GM19438 (cell line): ENCODE measurements around the gene BLOC1S4.
"Not testable (repeated sequence)": the region's sequence is repeated elsewhere in the genome, so short reads cannot be mapped to it uniquely, and the experiment has no call there.

Source experiments
- ATAC-seq: cut with Tn5 transposase; IDR thresholded peaks from one replicate; pipeline ENCODE4 v1.9.1; 2021; ENCODE audit warnings: low read depth; ENCODE audit not compliant: unreplicated experiment

The BLOC1S4 gene

DNA sequence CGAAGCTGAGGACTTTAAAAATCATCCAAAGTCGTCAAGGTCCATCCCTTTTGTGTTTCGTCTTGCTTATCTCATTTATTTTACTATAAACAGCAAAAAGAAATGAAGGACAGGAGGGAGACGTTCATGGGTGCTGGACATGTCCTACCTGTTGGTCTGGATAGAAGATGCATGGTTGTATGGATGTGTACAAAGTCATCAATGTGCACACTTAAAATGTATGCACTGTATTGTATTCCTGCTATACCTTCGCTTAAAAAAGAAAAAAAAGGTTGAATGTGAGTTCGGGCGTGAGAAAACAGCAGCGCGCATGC is 313 bp upstream of the BLOC1S4 start:
- no peak for ATAC-seq

DNA sequence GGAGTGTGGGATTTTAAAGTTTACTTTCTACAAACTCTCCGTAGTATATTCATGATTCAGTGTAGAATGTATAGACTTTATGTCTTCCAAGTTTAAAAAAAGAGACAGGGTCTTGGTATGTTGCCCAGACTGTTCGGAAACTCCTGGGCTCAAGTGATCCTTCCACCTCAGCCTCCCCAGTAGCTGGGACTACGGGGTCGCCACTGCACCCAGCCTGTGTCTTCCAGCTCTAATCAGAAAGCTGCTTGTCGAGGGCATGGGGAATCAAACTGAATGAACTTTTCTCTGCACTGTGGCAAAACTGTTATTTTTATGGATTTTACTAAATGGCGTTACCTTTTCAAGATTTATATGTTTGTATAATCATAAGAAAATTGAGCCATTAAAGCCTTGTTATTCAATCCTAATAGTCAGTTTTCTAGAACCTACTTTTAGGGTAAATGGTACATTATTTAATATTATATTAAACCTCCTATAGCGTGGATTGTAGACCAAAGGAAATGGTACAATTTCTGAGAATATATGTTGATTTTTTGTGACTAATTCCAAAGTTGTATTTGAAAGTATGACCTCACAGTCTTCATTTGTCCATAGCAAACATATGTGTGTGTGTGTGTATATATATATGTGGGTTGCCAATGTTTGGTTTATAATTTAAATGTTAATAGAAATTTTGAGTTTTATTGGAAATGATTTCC is 1.1 kb downstream of the BLOC1S4 start:
- ATAC-seq = no peak

DNA sequence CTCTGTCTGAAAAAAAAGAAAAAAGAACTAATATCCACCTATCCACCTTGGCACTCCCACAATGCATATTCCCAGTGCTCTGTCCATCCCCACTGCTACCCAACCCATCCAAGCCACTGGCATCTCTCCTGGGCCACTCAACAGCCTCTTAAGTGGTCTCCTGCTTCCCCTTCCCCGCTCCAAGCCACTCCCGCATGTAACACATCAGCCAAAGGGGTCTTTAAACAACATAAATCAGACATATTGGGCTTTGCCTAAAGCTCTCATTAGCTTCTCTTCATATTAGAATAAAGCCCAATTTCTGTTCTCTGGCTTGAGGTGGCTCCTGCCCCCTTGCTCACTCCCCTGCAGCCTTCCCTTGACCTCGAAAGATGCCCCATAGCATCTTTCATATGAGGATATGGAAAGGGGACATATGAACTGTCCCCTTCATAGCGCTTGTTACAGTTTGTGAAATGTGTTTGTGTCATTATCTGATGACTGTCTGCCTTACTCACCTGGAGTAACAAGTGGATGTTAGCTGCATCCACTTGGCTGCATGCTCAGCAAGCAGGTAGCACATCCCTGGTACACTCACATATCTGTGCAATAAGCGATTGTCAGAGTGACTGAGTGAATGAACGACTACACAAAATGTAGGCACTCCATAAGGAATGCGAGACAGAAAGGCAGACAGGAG is 3.1 kb downstream of the BLOC1S4 start:
- no peak for ATAC-seq

DNA sequence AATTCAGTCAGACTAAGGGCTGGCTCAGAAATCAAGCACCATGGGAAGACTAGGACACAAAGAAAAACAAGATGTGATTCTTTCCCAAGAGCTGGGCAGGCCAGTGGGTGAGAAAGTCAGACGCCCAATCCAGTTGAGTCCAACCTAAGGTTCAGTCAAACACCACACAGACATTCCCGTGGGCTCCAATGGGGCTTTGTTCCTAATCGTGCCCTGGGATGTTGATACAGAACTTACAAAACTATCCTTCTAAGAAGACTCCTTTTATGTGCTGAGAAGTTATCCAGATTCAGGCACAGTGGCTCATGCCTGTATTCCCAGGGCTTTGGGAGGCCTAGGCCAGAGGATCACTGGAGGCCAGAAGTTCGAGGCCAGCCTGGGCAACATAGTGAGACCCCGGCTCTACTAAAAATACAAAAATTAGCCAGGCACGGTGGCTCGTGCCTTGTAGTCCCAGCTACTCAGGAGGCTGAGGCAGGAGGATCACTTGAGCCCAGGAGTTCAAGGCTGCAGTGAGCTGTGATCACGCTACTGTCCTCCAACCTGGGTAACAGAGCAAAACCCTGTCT is 3.7 kb downstream of the BLOC1S4 start:
- no peak for ATAC-seq

DNA sequence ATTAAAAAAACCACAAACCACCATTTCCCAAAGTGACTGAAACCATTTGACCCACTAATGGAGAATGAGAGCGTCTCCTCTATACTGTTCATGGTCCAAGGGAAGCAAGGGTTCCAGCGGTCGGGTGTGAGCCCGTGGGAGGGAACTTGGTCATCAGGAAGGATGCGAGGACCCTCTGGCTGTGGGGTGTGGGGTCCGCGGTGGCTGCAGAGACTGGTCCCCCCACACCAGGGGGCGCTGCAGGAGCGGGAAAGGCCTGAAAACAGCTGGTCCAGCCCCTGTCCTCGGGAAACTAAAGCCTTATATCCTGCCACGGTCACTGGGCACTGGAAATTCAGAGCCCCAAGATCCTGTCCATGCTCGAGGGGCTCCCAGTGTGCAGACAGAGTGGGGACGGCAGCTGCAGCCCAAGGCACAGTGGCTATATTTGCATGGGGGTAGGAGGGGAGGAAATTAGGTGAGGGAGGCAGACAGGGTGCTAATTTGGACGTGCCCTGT is 4.3 kb downstream of the BLOC1S4 start:
- no peak for ATAC-seq

DNA sequence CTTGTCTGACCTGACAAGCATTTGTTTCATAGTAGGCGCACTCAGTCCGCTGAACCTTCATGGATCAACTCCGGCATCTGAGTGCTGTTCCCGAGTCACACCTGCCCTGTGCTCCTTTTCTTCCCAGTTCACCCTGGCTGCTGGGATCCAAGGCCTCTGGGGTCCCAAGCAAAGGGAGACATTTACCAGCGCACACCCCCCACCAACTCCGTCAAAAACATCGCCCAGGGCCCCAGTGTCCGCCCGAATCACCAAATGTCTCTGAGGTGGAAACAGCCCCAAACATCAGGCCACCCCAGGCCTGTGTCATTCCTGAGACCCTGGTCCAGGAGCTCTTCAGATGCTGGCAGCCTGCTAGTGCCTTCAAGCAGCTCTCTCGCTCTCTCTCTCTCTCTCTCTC is 5.1 kb downstream of the BLOC1S4 start:
- no peak for ATAC-seq

DNA sequence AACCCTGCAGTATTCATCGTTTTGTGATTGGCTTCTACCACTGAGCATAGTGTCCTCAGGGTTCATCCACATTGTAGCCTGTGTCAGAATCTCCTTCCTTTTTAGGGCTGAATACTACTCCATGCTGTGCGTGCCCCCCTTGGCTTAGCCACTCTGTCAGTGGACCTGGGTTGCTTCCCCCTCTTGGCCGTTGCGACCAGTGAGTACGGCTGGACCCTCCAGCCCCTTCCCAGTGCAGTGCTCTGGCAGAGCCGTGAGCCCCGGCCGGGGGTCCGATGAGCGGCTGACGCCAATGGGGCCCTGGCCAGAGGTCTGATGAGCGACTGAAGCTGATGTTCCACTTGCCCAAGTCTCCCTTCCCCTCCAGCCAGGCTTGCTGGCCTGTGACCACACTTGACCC is 6.9 kb downstream of the BLOC1S4 start:
- no peak for ATAC-seq

DNA sequence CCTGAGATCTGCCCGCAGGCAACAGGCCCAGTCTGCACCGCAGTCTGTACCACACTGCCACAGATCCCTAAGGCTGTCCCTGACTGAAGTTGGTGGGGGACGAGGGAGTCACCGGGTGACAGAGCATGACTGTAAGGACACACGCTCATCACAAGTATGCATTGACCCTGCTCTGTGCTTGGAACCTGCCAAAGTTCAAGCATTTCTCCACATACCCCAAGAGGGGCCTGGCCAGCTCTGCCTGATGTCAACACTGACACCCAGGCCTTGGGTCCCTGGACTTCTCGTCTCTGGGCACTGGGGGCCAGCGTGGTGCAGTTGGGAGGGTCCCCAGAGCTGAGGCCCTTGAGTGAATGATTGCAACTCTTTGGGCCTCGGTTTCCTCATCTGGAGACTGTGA is 7.9 kb downstream of the BLOC1S4 start:
- ATAC-seq = no peak

DNA sequence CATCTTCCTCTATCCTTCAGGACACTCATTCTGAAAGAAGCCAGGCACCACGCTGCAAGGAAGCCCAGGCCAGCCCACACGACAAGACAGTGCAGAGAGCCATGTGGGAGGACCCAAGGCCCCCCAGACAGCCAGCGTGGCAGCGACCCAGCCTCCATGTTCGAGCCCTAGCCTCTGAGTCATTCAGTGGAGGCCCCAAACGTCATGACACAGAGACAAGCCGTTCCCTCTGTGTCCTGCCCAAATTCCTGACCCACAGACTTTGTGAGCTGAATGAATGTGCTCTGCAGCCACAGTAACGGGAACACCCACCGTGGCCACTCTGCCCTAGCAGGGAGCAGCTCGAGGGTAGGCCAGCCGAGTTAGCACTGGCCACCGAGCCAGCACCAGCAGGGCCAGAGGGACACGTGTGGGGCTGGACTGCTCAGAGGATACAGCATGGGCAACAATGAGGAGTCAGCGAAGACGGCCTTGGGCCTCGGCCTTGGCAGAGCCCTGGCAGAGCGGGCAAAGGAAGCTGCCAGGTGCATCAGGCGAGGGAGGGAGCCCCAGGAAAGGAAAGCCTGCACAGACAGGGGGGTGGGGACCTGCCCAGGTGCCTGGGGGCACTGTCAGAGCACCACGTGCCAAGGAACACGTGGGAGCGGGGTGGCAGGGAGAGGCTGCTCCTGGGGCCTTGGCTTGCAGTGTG is 8.6 kb downstream of the BLOC1S4 start:
- ATAC-seq = no peak

DNA sequence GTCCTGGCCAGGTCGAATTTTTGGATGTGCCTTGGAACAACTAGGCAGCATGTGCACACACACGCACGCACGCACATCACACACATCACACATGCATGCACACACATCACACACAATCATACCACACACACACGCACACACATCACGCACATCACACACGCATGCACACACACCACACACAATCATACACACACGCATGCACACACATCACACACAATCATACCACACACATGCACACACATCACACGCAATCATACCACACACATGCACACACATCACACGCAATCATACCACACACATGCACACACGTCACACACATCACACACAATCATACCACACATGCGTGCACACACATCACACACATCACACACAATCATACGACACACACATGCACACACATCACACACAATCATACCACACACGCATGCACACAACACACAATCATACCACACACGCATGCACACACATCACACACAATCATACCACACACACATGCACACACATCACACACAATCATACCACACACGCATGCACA is 9.5 kb downstream of the BLOC1S4 start:
- not testable (repeated sequence) for ATAC-seq

DNA sequence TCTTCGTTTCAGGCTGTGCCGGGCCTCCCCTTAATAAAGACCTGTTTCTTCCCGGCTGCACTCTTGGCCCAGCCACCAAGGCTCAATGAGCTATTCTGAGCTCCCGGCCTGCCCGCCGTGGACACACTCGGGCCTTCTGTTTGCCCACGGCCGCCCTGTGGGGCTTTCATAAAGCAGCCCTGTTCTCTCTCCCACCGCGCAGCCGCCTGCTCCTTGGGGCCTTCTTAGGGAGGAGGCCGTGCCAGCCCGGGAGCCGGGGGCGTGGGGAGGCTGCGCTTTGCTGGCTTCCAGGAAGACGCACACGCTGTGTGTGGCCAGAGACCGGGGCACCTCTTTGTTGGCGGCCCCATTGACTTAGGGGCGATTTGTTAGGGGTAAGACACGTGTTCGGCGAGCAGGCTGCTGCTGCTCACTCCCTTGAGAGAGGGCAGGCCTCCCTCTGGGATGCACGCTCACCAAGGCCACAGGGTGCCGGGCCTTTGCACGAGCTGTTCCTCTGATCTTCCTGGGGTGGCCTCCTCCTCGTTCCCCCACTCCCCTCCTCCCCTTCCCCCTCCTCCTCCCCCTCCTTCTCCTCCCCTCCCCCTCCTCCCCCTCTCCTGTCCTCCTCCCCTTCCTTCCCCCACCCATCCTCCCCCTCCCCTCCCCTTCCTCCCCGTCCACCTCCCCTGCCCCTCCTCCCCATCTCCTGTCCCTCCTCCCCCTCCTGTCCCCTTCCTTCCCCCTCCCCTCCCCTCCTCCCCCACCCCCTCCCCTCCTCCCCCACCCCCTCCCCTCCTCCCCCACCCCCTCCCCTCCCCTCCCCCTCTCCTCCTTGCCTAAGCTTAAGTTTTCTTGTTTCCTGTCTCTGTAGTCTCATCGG is 11.3 kb downstream of the BLOC1S4 start:
- no peak for ATAC-seq

DNA sequence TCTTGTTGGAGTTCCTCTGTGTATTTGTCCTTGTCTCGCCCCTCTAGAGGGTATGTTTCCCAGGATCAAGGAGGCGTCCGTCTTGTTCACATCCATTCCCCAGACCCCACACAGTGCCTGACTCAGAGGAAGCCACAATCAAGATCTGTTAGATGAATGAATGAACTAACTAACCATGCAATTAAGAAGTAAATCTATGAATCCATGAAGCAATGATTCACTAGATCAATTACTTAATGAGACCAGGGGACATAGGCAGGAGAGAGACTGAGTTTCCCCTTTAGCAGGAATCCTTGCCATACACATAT is 11.9 kb downstream of the BLOC1S4 start:
- ATAC-seq = no peak

DNA sequence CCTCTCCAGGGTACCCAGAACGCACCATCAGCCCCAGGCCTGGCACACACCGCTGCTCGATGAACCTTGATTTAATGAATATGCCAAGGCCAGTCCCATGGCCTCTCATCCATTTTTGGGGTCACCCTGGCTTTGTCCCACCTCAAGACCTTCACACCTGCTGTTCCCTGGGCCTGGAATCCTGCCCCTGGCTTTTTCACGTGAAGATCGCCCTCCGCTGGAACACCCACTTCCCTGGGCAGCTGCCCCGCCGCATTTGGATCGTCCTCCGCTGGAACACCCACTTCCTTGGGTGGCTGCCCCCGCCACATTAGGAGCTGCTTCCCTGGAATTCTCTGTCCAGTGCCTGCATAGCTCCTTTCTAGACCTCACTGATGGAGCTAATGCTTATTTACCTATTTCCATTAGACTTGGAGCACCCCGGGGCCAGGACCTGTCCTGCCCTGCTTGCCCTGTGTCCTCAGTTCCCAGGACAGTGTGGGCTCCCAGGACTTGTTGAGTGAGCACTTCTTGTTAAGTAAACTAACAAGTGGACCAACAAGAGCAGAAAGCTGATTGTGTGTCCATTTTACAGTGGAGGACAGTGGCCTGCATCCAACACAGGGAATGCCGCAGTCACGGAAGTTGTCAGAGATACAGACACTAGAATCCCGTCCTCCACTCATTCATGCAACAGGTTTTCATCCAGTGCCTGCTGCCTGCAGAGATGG is 12.5 kb downstream of the BLOC1S4 start:
- no peak for ATAC-seq

DNA sequence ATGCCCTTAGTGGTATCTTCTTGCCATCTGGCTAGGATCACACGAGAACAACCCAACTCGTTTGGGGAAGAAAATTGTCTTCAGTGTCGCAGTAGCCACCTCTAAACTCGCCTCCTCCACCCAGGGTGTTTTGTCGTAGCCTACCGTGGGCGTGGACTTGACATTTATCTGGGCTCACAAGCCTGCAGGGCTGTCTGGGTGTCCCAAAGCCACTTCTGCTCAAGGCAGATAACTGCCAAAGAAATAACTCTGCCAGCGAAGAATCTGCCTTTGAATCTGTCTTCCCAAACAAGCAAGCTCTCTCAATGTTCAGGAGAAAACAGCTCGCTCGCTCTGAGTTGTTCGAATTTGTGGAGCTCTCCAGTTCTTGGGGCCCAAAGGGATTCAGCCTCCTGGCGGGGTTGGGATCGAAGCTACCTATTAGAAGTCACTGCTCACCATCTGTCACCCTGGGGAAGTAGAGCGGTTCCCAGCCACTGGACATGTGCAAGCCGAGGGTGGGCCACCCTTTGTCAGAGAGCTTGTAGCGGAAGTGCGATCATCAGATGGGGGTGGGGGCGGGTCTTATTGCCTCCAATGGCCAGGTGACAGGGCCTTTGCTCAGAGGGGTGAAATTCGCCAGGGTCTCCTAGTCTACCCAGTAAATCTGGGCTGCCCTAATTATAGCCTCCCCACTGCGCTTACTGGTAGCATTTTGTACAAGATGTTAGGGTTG is 14.8 kb downstream of the BLOC1S4 start:
- ATAC-seq = no peak

DNA sequence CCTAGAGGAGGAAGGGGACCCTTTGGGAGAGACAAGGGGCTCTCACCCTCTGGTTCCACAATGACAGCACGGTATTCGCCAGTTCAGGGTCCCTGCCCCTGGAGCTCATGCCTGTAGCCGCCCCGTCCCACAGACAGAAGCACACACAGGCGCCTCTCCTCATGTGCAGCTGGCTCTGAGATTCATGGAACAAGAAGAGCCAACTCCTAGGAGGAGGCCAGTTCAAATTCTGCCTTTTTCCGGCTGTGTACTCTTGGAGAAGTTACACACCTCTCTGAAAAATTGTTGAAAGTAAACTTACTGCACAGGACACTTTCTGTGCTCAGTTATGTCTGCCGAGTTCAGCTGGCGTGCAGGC is 15.3 kb downstream of the BLOC1S4 start:
- ATAC-seq = no peak

DNA sequence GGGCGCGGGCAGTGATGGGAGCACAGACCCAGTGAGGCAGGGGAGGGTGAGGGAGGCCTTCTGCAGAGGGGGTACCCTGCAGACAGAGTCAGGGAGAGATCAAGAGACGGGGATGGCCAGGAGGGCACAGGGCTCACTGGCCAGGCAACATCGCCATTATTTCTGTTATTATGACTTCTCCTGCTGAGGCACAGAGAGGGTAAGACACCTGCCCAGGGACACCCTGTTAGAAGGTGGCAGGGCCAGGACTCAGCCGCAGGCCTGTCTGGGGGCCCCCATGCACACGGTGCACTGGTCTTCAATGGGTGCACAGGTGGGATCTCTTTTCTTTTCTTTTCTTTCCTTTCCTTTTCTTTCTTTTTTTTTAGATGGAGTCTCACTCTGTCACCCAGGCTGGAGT is 15.8 kb downstream of the BLOC1S4 start:
- no peak for ATAC-seq

DNA sequence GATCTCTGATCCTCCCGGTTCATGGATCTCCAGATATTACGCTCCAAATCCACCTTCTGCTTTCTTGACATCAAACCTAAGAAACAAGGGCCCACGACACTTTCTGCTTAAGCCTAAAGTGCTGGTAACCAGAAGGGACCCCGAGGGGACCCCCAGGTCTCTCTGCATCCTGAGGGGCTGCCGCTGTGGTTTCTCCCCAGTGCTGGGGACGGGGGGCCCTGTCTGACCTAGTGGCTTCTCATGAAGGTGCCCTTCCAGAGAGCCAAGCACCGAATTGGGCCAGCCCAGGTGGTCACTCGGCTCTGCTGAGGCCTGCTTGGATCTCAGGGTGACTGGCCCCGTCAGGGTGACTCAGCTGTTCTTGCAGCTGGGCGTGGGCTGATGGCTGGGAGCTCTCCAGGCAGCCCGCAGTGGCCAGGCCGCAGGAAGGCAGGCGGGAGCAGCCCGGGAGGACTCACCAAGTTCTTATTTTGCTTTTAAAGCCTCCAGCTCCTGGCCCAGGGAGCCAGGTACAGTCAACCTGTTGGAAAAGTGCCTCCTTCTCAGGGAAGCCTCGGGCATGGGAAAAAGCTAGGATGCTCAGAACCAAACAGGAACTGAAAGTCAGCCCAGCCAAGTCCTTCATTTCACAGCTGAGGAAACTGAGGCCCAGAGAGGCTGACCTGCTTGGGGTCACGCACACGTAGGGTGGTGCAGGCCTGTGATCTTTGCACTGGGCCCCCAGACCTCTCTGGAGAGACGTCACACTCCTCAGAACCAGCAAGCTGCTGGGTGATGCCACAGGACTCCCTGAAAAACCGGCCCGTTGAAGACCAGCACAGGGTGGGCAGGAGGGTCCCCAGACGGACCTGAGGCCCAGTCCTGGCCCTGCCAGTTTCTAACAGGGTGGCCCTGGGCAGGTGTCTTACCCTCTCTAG is 16.7 kb downstream of the BLOC1S4 start:
- ATAC-seq = no peak
